ENCODE measurements around the gene ZNF664. TPM values are rescaled to one million over a fixed set of nuclear protein-coding genes. Genes with fewer than 3 reads are reported as not detected.

ZNF664 gene
- total and polyA plus RNA-seq, 9 of the 15 experiments (the other 6 are each of a cell fraction or from before 2014, with no cell fraction given): 3.3 to 101 (median 63.6) TPM

GRCh38 chr12:124026755-124027745 lies 54.0 kb downstream of the ZNF664 start (continued):
- TF ChIP-seq MLLT1 (IDR thresholded peaks at IDR 0.05) (no peak), ZEB2 (IDR thresholded peaks at IDR 0.05) (no peak), CBX3 (IDR thresholded peaks at IDR 0.05; ENCODE audit: borderline replicate concordance in 1 of 2, low read length in 2 of 2) (no peak), SREBF1 (IDR thresholded peaks at IDR 0.05; ENCODE audit: borderline replicate concordance, low read depth, low read length) (no peak), ZNF695 (CRISPR knock-in tag; IDR thresholded peaks at IDR 0.05) (no peak), USF2 (CRISPR knock-in tag; IDR thresholded peaks at IDR 0.05) (no peak), FOXO4 (CRISPR knock-in tag; IDR thresholded peaks at IDR 0.05) (no peak), ZNF764 (CRISPR knock-in tag; IDR thresholded peaks at IDR 0.05; ENCODE audit: low read depth) (no peak), E4F1 (CRISPR knock-in tag; IDR thresholded peaks at IDR 0.05; ENCODE audit: borderline replicate concordance) (no peak), ZNF668 (CRISPR knock-in tag; IDR thresholded peaks at IDR 0.05) (no peak), CBX8 (IDR thresholded peaks at IDR 0.05; ENCODE audit: borderline replicate concordance, extremely low read depth, low read depth, low read length, poor library complexity, severe bottlenecking) (no peak), KAT7 (CRISPR knock-in tag; IDR thresholded peaks at IDR 0.05; ENCODE audit: borderline replicate concordance) (no peak), MCM7 (IDR thresholded peaks at IDR 0.05) (no peak), HMG20A (CRISPR knock-in tag; conservative IDR thresholded peaks at IDR 0.05) (no peak), SRSF9 (IDR thresholded peaks at IDR 0.05; ENCODE audit: borderline replicate concordance, low read depth, low read length) (no peak), KDM1A (IDR thresholded peaks at IDR 0.05) (no peak), ZNF76 (CRISPR knock-in tag; IDR thresholded peaks at IDR 0.05; ENCODE audit: borderline replicate concordance) (no peak), ZNF766 (CRISPR knock-in tag; conservative IDR thresholded peaks at IDR 0.05) (no peak), HBP1 (CRISPR knock-in tag; IDR thresholded peaks at IDR 0.05) (no peak), FOS (IDR thresholded peaks at IDR 0.05; ENCODE audit: extremely low read depth, insufficient read length) (no peak)
